PC-9 (cell line): Measurements from ENCODE around the gene TNFRSF14.

ENCODE experiments used
- CTCF ChIP-seq: fragments of 200-600 bp; sonication (generic); conservative IDR thresholded peaks from 2 replicates; pipeline ENCODE4 v1.6.1; 2017; ENCODE audit warnings: mixed run types, antibody characterized with exemption, mild to moderate bottlenecking, moderate library complexity
- EZH2 ChIP-seq: fragments of 200-600 bp; sonication (generic); IDR thresholded peaks from 2 replicates; pipeline ENCODE4 v1.8.0; 2017; ENCODE audit warnings: antibody characterized with exemption, low read depth

GRCh38 chr1:2570332-2570731 is 14.2 kb downstream of the TNFRSF14 start:
- no peak for TF ChIP-seq CTCF
- no peak for TF ChIP-seq EZH2
